Lower leg skin (tissue), 3 donors: Measurements from ENCODE around the gene C2orf69.

Experiments
- POLR2A ChIP-seq, 2 donors: fragments of 450-650 bp; IDR thresholded peaks; one replicate each; pipeline ENCODE4 v1.6.1; 2016 to 2017; ENCODE audit warnings: antibody characterized with exemption in 2 of 2, mild to moderate bottlenecking in 1 of 2, moderate library complexity in 1 of 2
- TF ChIP-seq, protein P1 (sequence below), 3 donors: fragments of 450-650 bp; IDR thresholded peaks; one replicate each; pipeline ENCODE4 v1.5.1; 2016; ENCODE audit warnings: antibody characterized with exemption in 3 of 3, mild to moderate bottlenecking in 3 of 3, moderate library complexity in 2 of 3

GRCh38 chr2:199862788-199863187, 48.3 kb upstream of the C2orf69 start:
- TF ChIP-seq, protein P1, sequence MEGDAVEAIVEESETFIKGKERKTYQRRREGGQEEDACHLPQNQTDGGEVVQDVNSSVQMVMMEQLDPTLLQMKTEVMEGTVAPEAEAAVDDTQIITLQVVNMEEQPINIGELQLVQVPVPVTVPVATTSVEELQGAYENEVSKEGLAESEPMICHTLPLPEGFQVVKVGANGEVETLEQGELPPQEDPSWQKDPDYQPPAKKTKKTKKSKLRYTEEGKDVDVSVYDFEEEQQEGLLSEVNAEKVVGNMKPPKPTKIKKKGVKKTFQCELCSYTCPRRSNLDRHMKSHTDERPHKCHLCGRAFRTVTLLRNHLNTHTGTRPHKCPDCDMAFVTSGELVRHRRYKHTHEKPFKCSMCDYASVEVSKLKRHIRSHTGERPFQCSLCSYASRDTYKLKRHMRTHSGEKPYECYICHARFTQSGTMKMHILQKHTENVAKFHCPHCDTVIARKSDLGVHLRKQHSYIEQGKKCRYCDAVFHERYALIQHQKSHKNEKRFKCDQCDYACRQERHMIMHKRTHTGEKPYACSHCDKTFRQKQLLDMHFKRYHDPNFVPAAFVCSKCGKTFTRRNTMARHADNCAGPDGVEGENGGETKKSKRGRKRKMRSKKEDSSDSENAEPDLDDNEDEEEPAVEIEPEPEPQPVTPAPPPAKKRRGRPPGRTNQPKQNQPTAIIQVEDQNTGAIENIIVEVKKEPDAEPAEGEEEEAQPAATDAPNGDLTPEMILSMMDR (IDR thresholded peaks at IDR 0.05) = no peak
- TF ChIP-seq POLR2A (IDR thresholded peaks at IDR 0.05) = no peak
